Glutamatergic neuron (in vitro differentiated cells): ENCODE measurements around the gene TDRD5. TPM values are rescaled to one million over a fixed set of nuclear protein-coding genes. Genes with fewer than 3 reads are reported as not detected.

Source experiments
- DNase-seq: peaks from one replicate; pipeline ENCODE4 v3.0.0; 2022
- H3K27ac Mint-ChIP-seq: one replicate; pipeline ENCODE4 v1.8.0; 2020; ENCODE audit warnings: mild to moderate bottlenecking, mixed read lengths, inconsistent platforms; ENCODE audit not compliant: unreplicated experiment
- H3K27me3 Mint-ChIP-seq: one replicate; pipeline ENCODE4 v1.8.0; 2020; ENCODE audit warnings: mild to moderate bottlenecking, moderate library complexity, mixed read lengths, inconsistent platforms; ENCODE audit not compliant: unreplicated experiment
- H3K36me3 Mint-ChIP-seq: one replicate; pipeline ENCODE4 v1.8.0; 2020; ENCODE audit warnings: mild to moderate bottlenecking, mixed read lengths, inconsistent platforms; ENCODE audit not compliant: unreplicated experiment
- H3K4me1 Mint-ChIP-seq: one replicate; pipeline ENCODE4 v1.8.0; 2020; ENCODE audit warnings: mild to moderate bottlenecking, low read depth, mixed read lengths, inconsistent platforms; ENCODE audit not compliant: unreplicated experiment
- H3K4me3 Mint-ChIP-seq: one replicate; pipeline ENCODE4 v1.8.0; 2020; ENCODE audit warnings: mild to moderate bottlenecking, mixed read lengths, inconsistent platforms; ENCODE audit not compliant: unreplicated experiment
- H3K9me3 Mint-ChIP-seq: one replicate; pipeline ENCODE4 v1.8.0; 2020; ENCODE audit warnings: mild to moderate bottlenecking, moderate library complexity, mixed read lengths, inconsistent platforms; ENCODE audit not compliant: unreplicated experiment
- total RNA-seq: library from RNA; stranded (reverse); fragmentation: NEBNext Ultra II Directional; extraction: Animal tissue kit (Norgen Biotek cat#: 25700); gene quantifications from one replicate; pipeline ENCODE4 v1.2.1, GENCODE V29; 2021; ENCODE audit not compliant: unreplicated experiment
- TF ChIP-seq, protein P1 (sequence below): fragments of 200-600 bp; sonication (generic); IDR thresholded peaks from one replicate; pipeline ENCODE4 v1.5.0; 2021; ENCODE audit not compliant: partially characterized antibody, unreplicated experiment

The TDRD5 gene
- total RNA-seq, 1 donor from 2014 or later, result not detected

DNA sequence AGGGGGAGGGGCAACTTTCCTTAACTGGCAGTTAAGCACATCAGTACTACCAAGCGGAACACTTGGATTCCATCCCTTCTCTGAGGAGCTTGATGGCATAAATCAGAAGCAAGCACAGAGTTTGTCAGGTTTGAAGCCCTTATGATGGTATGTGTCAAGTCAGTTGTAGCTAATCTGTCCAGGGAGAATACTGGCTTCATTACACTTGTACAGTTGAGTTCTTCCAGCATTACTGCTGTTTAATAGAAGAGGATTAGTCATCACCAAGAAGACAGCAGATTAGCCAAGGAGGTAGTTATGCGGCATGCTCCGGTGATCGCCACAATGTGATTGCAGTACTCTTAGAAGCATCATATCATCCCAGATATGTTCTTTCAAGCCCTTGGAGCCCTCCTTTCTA is 2.1 kb upstream of the TDRD5 start:
- H3K4me3 Mint-ChIP-seq, result no peak overlapping the region
- H3K27me3 Mint-ChIP-seq, result peaks cover 4% of the 10 kb centered on the region
- H3K9me3 Mint-ChIP-seq, result peaks cover 6% of the 10 kb centered on the region
- peaks cover 6% of the 10 kb centered on the region for H3K36me3 Mint-ChIP-seq
- DNase-seq, result no peak
- no peaks in the 10 kb centered on the region for H3K4me1 Mint-ChIP-seq
- TF ChIP-seq, protein P1, sequence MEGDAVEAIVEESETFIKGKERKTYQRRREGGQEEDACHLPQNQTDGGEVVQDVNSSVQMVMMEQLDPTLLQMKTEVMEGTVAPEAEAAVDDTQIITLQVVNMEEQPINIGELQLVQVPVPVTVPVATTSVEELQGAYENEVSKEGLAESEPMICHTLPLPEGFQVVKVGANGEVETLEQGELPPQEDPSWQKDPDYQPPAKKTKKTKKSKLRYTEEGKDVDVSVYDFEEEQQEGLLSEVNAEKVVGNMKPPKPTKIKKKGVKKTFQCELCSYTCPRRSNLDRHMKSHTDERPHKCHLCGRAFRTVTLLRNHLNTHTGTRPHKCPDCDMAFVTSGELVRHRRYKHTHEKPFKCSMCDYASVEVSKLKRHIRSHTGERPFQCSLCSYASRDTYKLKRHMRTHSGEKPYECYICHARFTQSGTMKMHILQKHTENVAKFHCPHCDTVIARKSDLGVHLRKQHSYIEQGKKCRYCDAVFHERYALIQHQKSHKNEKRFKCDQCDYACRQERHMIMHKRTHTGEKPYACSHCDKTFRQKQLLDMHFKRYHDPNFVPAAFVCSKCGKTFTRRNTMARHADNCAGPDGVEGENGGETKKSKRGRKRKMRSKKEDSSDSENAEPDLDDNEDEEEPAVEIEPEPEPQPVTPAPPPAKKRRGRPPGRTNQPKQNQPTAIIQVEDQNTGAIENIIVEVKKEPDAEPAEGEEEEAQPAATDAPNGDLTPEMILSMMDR, result no peak
- no peak overlapping the region for H3K27ac Mint-ChIP-seq

- Mint-ChIP-seq H3K4me3 (no peak overlapping the region), H3K9me3 (peaks cover 6% of the 10 kb centered on the region), H3K4me1 (no peaks in the 10 kb centered on the region), H3K36me3 (peaks cover 6% of the 10 kb centered on the region), H3K27me3 (peaks cover 4% of the 10 kb centered on the region), H3K27ac (no peak overlapping the region)
- TF ChIP-seq, protein P1, result no peak
- DNase-seq, result no peak
Measured at GRCh38 chr1:179590671-179591070, 961 bp upstream of the TDRD5 start.

- Mint-ChIP-seq H3K9me3 (peaks cover 5% of the 10 kb centered on the region), H3K4me1 (no peaks in the 10 kb centered on the region), H3K27me3 (peaks cover 4% of the 10 kb centered on the region), H3K4me3 (no peak overlapping the region), H3K36me3 (peaks cover 6% of the 10 kb centered on the region), H3K27ac (no peak overlapping the region)
- TF ChIP-seq, protein P1, result no peak
- no peak for DNase-seq
Measured at GRCh38 chr1:179591253-179591591, 410 bp upstream of the TDRD5 start.

DNA sequence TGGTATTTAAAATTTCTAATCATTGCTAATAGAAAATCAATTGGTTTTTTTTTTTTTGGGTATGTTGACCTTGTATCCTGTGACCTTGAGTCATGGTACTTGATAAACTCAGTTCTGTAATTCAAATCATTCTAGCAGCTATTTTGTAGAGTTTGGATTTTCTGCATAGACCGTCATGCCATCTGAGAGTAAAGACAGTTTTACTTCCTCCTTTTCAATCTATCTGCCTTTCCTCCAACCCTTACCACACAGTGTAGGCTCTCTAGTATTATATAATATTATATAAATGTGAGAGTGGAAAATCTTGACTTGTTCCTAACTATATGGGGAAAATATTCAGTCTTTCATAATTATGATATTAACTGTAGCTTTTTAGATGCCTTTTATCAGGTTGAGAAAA is 7.0 kb downstream of the TDRD5 start:
- peaks cover 2% of the 10 kb centered on the region for H3K9me3 Mint-ChIP-seq
- no peak overlapping the region for H3K27ac Mint-ChIP-seq
- H3K36me3 Mint-ChIP-seq, result peaks cover 8% of the 10 kb centered on the region
- H3K4me1 Mint-ChIP-seq, result no peaks in the 10 kb centered on the region
- TF ChIP-seq, protein P1, result no peak
- no peak overlapping the region for H3K4me3 Mint-ChIP-seq
- no peak for DNase-seq
- H3K27me3 Mint-ChIP-seq, result no peaks in the 10 kb centered on the region

DNA sequence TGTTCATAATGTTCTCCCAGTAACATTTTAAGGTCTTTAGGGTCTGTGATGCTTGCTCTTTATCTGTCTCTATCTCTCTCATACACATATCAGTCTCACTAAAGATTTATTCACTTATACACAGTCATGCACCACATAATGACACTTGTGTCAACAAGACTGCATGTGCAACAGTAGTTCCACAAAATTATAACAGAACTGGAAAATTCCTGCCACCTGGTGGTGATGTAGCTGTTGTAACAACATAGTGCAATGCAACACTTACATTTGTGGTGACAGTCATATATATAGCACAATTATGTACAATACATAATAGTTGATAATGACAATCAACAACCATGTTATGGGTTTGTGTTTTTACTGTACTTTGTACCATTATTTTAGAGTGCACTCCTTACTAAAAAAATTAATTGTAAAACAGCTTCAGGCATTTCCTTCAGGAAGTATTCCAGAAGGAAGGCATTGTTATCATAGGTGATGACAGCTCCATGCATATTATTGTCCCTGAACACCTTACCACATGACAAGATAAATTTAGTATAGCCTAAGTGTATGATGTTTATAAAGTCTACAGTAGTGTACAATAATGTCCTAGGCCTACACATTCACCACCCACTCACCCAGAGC is 8.1 kb downstream of the TDRD5 start:
- Mint-ChIP-seq H3K9me3 (peaks cover 2% of the 10 kb centered on the region), H3K4me3 (no peak overlapping the region), H3K36me3 (peaks cover 8% of the 10 kb centered on the region), H3K27me3 (no peaks in the 10 kb centered on the region), H3K27ac (no peak overlapping the region), H3K4me1 (no peaks in the 10 kb centered on the region)
- TF ChIP-seq, protein P1, result peak; percentile 67
- DNase-seq, result no peak
